Measurements from ENCODE around the gene HES1. TPM values are rescaled to one million over a fixed set of nuclear protein-coding genes. Genes with fewer than 3 reads are reported as not detected.

The HES1 gene
- total and polyA plus RNA-seq, 8 donors, result 18.1 to 133 (median 98.3) TPM

DNA sequence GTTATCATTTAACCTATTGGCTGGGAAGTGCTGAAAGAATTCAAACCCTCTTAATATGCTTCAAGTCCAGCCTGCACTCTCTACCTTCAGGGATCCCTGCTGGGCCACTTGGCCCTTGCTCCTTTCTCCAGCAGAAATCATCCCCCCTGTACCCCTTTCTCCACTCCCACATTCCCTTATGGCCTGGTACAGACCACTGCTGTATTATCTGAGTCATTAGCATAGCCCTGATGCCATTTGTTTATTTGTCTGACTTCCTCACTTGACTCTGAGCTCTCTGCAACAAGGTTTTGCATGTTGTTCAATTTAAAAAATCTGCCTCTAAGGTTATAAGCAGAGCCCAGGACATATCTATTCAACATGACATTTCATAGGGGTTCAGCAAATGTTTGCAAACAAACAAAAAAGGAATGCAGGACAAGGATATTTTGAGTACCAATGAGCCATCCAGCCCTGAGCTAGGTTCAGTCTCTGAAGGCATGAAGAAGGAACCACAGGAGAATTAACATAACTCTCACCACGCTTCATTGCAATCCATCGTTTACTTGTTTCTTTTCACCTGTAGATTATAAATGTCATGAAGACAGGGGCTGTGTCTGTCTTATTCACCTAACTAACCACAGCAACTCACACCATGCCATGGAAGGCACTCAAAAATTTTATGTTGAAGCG, 26.6 kb upstream of the HES1 start:
- H3K27me3 ChIP-seq, result no peaks in the 10 kb centered on the region
- no peaks in the 10 kb centered on the region for H3K36me3 ChIP-seq
- H3K4me1 ChIP-seq, result no peaks in the 10 kb centered on the region
- no peak overlapping the region for H3K4me3 ChIP-seq
- no peak for DNase-seq
- no peak for ATAC-seq
- no peak for TF ChIP-seq CTCF (IDR thresholded peaks at IDR 0.05)
- no peaks in the 10 kb centered on the region for H3K9me3 ChIP-seq
- intact Hi-C loops (cut with DNase I), result no loop called here
- H3K27ac ChIP-seq, result no peak overlapping the region

DNA sequence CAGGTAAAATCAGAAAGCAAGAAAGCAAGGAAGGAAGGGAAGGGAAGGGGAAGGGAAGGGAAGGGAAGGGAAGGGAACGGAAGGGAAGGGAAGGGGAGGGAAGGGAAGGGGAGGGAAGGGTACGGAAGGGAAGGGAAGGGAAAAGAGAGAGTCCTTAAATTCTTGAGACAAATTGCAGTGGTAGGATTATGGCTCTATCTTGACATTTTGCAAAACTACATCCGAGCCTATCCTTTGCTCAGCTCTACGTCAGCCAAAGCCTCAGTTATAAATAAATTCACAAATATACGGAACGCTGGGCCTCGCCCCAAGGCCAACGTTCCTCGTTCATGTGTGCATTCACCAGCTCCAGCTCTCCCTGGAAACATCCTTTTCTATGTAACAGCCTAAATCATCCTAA, 25.5 kb upstream of the HES1 start:
- Histone ChIP-seq H3K4me1 (no peaks in the 10 kb centered on the region), H3K4me3 (no peak overlapping the region), H3K27me3 (no peaks in the 10 kb centered on the region), H3K27ac (no peak overlapping the region), H3K9me3 (no peaks in the 10 kb centered on the region), H3K36me3 (no peaks in the 10 kb centered on the region)
- no peak for DNase-seq
- ATAC-seq, result no peak
- intact Hi-C loops (cut with DNase I), result no loop called here
- TF ChIP-seq CTCF (IDR thresholded peaks at IDR 0.05), result no peak

DNA sequence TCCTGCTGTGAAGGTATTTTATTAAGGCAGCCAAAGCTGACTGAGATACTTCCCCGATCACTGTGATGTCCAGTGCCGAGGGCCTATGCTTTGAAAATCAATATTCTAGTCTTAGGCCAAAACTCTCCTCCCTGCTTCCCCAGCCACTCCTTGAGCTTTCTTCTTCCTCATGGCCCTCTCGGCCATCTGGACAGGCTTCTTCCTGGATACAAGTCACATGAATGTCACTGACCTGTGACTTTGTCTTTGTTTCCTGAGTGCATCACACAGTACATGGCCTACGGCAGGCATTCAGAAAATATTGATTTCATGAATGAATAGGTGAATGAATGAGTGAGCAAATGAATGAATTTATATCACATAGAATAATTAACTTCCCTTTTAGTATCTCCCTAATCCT, 24.6 kb upstream of the HES1 start:
- intact Hi-C loops (cut with DNase I), result no loop called here
- TF ChIP-seq CTCF (IDR thresholded peaks at IDR 0.05), result no peak
- peak in 1 of 4 donors; percentile 27 for DNase-seq
- Histone ChIP-seq H3K36me3 (no peaks in the 10 kb centered on the region), H3K9me3 (no peaks in the 10 kb centered on the region), H3K27me3 (no peaks in the 10 kb centered on the region), H3K4me1 (no peaks in the 10 kb centered on the region), H3K27ac (no peak overlapping the region), H3K4me3 (no peak overlapping the region)
- no peak for ATAC-seq

DNA sequence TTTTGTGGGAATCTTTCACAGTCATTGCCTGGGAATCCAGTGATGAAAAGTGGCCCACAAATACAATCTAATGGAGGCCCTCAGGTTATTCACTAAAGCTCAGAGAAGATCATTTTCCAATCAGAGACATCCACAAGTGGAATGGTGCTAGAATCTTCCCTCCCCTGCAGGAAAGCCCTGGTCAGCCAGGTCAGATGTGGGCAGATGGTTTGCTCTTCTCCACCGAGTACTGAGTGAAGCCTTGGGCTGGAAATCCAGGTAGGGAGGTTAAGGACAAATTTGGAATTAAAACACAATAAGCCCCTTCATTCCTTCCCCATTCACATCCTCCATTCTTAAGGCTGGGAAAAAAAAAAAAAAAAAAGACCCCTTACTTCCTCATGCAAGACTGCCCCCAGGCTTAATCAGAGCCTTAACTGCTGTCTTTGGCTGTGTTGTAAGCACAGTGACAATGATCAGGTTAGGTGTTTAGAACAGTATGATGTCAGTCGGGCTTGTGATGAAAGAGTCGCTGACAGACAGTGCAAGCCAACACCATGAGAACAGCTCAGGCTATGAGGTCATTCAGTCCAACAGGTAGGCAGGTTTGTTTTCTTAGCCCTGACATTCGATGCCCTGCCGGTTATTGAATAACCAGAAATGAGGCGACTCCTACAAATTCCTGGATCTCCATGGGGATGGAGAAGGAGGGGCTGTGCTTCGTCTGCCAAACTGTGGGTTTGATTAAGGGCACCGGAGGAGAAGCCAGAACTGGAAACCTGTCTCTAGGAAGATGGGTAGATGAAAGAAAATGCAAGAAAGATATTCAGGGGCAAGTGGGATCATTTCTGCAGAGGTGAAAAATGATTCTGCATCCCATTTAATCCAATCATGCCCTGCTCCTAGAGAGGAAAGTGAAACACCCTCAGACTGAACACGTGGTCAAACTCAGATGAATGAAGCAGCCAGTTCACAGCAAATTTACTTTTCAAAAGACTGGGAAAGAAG, 23.5 kb upstream of the HES1 start:
- H3K27me3 ChIP-seq, result no peaks in the 10 kb centered on the region
- H3K36me3 ChIP-seq, result no peaks in the 10 kb centered on the region
- DNase-seq, result peak in 3 of 4 donors; percentile 46 to 87 (median 48)
- H3K4me1 ChIP-seq, result no peaks in the 10 kb centered on the region
- intact Hi-C loops (cut with DNase I), result no loop called here
- H3K9me3 ChIP-seq, result no peaks in the 10 kb centered on the region
- H3K27ac ChIP-seq, result no peak overlapping the region
- peak; percentile 97 for ATAC-seq
- TF ChIP-seq CTCF (IDR thresholded peaks at IDR 0.05), result no peak
- no peak overlapping the region for H3K4me3 ChIP-seq

DNA sequence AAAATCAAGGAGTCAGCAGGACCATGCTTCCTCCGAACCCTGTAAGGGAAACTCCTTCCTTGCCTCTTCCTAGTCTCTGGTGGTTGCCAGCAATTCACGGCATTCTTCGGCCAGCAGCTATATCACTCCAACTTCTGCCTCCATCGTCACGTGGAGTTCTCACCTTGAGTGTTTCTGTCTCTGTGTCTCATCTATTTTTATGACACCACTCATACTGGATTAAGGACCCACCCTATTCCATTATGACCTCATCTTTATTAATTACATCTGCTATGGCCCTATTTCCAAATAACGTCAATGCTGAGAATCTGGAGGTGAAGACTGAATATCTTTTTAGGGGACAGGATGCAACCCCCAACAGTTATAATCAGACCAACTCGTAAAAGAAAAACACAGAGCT, 21.8 kb upstream of the HES1 start:
- no peaks in the 10 kb centered on the region for H3K27me3 ChIP-seq
- no peak overlapping the region for H3K4me3 ChIP-seq
- no peak overlapping the region for H3K27ac ChIP-seq
- TF ChIP-seq CTCF (IDR thresholded peaks at IDR 0.05), result no peak
- ATAC-seq (no peak), DNase-seq (peak in 1 of 4 donors; percentile 10)
- no peaks in the 10 kb centered on the region for H3K9me3 ChIP-seq
- H3K4me1 ChIP-seq, result no peaks in the 10 kb centered on the region
- H3K36me3 ChIP-seq, result no peaks in the 10 kb centered on the region
- intact Hi-C loops (cut with DNase I), result no loop called here

Data from left lung (tissue), 10 donors.